Neutrophil (primary cell): ENCODE measurements around the gene EXOC6.
"Not testable (repeated sequence)": the region's sequence is repeated elsewhere in the genome, so short reads cannot be mapped to it uniquely, and the experiment has no call there.

Source experiments
- H3K27ac ChIP-seq: fragments of 200-600 bp; sonication (generic); 2 replicates; pipeline ENCODE4 v1.5.1; 2016; ENCODE audit warnings: mild to moderate bottlenecking, moderate library complexity
- H3K27me3 ChIP-seq: fragments of 200-600 bp; sonication (generic); 2 replicates; pipeline ENCODE4 v1.6.0; 2016; ENCODE audit warnings: mild to moderate bottlenecking
- H3K36me3 ChIP-seq: fragments of 200-600 bp; sonication (generic); 2 replicates; pipeline ENCODE4 v1.5.1; 2017
- H3K4me1 ChIP-seq, 2 experiments: fragments of 200-600 bp in 1 of 2; sonication (generic) in 1 of 2; 1 replicate in 1 of 2; 2 replicates in 1 of 2; pipeline versions ENCODE4 v1.5.1 to v1.6.1; 2013 to 2016; ENCODE audit warnings: low read depth in 1 of 2, low read length in 1 of 2, mild to moderate bottlenecking in 1 of 2, moderate library complexity in 1 of 2; ENCODE audit not compliant: control insufficient read depth in 1 of 2, insufficient read depth in 1 of 2
- H3K4me3 ChIP-seq, 2 experiments: fragments of 200-600 bp in 1 of 2; sonication (generic) in 1 of 2; 1 replicate in 1 of 2; 2 replicates in 1 of 2; pipeline ENCODE4 v1.5.1; 2013 to 2016; ENCODE audit warnings: low read depth in 1 of 2, low read length in 1 of 2, mild to moderate bottlenecking in 1 of 2, moderate library complexity in 1 of 2
- H3K9me3 ChIP-seq: fragments of 200-600 bp; sonication (generic); 2 replicates; pipeline ENCODE4 v1.5.1; 2016
- CTCF ChIP-seq: fragments of 200-600 bp; sonication (generic); IDR thresholded peaks from 2 replicates; pipeline ENCODE4 v1.5.1; 2016; ENCODE audit warnings: antibody characterized with exemption

Gene EXOC6

GRCh38 chr10:92942226-92942625, 93.9 kb downstream of the EXOC6 start:
- H3K9me3 ChIP-seq: no peaks in the 10 kb centered on the region
- no peak overlapping the region for H3K27ac ChIP-seq
- no peaks in the 10 kb centered on the region for H3K4me1 ChIP-seq
- H3K36me3 ChIP-seq: peaks cover 59% of the 10 kb centered on the region
- no peaks in the 10 kb centered on the region for H3K27me3 ChIP-seq
- TF ChIP-seq CTCF: no peak
- no peak overlapping the region for H3K4me3 ChIP-seq

DNA sequence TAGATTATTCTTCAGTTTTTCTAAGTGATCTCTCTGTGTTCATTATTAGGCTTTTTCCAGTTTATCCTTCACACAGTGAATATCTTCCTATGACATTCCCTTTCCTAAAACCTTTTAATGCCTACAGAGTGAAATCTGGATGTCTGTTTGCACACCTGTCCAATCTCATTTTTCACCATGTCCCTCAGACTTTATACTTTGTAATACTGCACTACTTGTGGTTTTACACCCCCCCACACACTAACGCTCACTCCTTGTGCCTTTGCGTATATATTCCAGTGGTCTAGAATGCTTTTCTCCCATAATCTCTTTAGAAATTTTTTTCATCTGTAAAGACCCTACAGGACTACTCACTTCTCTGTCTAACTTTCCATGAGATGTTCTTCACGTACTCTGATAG, 98.2 kb downstream of the EXOC6 start:
- no peak overlapping the region for H3K27ac ChIP-seq
- no peaks in the 10 kb centered on the region for H3K4me1 ChIP-seq
- no peak for TF ChIP-seq CTCF
- H3K4me3 ChIP-seq: no peak overlapping the region
- peaks cover 75% of the 10 kb centered on the region for H3K36me3 ChIP-seq
- no peaks in the 10 kb centered on the region for H3K27me3 ChIP-seq
- H3K9me3 ChIP-seq: no peaks in the 10 kb centered on the region

- H3K9me3 ChIP-seq, H3K27me3 ChIP-seq, H3K4me1 ChIP-seq, H3K4me3 ChIP-seq, H3K27ac ChIP-seq: not testable (repeated sequence)
- H3K36me3 ChIP-seq: peaks cover 79% of the 10 kb centered on the region
Observed at GRCh38 chr10:92952573-92952972, 104.3 kb downstream of the EXOC6 start.

- no peaks in the 10 kb centered on the region for H3K9me3 ChIP-seq
- peaks cover 75% of the 10 kb centered on the region for H3K36me3 ChIP-seq
- H3K27me3 ChIP-seq: no peaks in the 10 kb centered on the region
- TF ChIP-seq CTCF: no peak
- no peak overlapping the region for H3K27ac ChIP-seq
- no peak overlapping the region for H3K4me3 ChIP-seq
- no peaks in the 10 kb centered on the region for H3K4me1 ChIP-seq
Observed at GRCh38 chr10:92957223-92958010, 109.1 kb downstream of the EXOC6 start.

- no peak for TF ChIP-seq CTCF
- no peaks in the 10 kb centered on the region for H3K9me3 ChIP-seq
- H3K4me1 ChIP-seq: no peaks in the 10 kb centered on the region
Observed at GRCh38 chr10:92961638-92962037, 113.3 kb downstream of the EXOC6 start.

GRCh38 chr10:92965314-92965713, 117.0 kb downstream of the EXOC6 start:
- Histone ChIP-seq H3K27me3 (no peaks in the 10 kb centered on the region), H3K36me3 (peaks cover 21% of the 10 kb centered on the region), H3K4me3 (no peak overlapping the region), H3K27ac (no peak overlapping the region), H3K4me1 (no peaks in the 10 kb centered on the region), H3K9me3 (no peaks in the 10 kb centered on the region)
- no peak for TF ChIP-seq CTCF

More at GRCh38 chr10:92961638-92962037, 113.3 kb downstream of the EXOC6 start:
- H3K4me3 ChIP-seq: no peak overlapping the region
- peaks cover 41% of the 10 kb centered on the region for H3K36me3 ChIP-seq
- no peak overlapping the region for H3K27ac ChIP-seq
- no peaks in the 10 kb centered on the region for H3K27me3 ChIP-seq
